Coronary artery (tissue), 2 donors: ENCODE measurements around the gene TIMP1.

Source experiments
- DNase-seq: peaks from one replicate; pipeline ENCODE4 v3.0.0-alpha.2; 2017; ENCODE audit warnings: low spot score
- H3K27ac ChIP-seq, 2 donors: fragments of 200-600 bp; sonication (generic); one replicate each; pipeline ENCODE4 v1.5.1; 2016 to 2019
- H3K4me3 ChIP-seq: fragments of 200-600 bp; sonication (generic); 2 replicates; pipeline ENCODE4 v1.5.1; 2016; ENCODE audit warnings: mild to moderate bottlenecking, moderate library complexity
- TF ChIP-seq, protein P1 (sequence below): fragments of 200-600 bp; sonication (generic); IDR thresholded peaks from one replicate; pipeline ENCODE4 v1.5.1; 2019; ENCODE audit warnings: antibody characterized with exemption

Gene TIMP1

DNA sequence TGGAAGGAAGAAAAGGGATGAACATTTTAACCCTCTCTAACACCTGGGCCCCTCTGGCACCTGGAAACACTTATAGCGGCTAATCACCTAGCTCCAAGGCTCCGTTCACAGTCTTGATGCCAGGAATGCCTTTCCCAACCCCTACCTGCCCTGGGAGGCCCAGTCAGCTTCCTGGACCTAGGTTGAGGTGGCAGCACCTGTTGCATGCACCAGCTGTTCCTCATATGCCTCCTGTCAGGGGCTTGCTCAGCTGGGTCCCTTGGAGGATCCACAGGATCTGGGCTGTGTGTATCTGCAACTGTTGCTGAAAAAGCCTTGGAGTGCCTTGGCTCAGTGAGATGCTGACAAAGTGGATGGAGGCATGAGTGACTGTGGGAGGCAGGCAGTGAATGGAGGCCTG lies 43.1 kb downstream of the TIMP1 start:
- DNase-seq, result no peak
- no peak overlapping the region for H3K27ac ChIP-seq
- TF ChIP-seq, protein P1, sequence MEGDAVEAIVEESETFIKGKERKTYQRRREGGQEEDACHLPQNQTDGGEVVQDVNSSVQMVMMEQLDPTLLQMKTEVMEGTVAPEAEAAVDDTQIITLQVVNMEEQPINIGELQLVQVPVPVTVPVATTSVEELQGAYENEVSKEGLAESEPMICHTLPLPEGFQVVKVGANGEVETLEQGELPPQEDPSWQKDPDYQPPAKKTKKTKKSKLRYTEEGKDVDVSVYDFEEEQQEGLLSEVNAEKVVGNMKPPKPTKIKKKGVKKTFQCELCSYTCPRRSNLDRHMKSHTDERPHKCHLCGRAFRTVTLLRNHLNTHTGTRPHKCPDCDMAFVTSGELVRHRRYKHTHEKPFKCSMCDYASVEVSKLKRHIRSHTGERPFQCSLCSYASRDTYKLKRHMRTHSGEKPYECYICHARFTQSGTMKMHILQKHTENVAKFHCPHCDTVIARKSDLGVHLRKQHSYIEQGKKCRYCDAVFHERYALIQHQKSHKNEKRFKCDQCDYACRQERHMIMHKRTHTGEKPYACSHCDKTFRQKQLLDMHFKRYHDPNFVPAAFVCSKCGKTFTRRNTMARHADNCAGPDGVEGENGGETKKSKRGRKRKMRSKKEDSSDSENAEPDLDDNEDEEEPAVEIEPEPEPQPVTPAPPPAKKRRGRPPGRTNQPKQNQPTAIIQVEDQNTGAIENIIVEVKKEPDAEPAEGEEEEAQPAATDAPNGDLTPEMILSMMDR, result no peak
- no peak overlapping the region for H3K4me3 ChIP-seq

DNA sequence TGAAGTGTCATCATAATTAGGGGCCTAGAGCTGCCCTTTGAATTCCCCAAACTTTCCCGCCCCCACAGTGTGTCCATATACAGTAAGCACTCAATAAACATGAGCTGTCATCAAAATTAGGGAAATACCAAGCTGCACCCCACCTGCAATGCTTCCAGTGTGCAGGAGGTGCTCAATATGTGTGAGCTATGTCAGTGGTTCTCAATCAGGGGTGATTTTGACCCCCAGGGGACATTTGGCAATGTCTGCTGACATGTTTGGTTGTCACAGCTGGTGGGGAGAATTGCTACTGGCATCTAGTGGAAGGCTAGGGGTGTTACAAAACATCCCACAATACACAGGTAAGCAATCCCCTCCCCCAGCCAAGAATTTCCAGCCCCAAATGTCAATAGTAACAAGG lies 46.7 kb downstream of the TIMP1 start:
- DNase-seq, result no peak
- TF ChIP-seq, protein P1, result no peak
- H3K4me3 ChIP-seq, result peak overlapping the region; percentile 18
- no peak overlapping the region for H3K27ac ChIP-seq

DNA sequence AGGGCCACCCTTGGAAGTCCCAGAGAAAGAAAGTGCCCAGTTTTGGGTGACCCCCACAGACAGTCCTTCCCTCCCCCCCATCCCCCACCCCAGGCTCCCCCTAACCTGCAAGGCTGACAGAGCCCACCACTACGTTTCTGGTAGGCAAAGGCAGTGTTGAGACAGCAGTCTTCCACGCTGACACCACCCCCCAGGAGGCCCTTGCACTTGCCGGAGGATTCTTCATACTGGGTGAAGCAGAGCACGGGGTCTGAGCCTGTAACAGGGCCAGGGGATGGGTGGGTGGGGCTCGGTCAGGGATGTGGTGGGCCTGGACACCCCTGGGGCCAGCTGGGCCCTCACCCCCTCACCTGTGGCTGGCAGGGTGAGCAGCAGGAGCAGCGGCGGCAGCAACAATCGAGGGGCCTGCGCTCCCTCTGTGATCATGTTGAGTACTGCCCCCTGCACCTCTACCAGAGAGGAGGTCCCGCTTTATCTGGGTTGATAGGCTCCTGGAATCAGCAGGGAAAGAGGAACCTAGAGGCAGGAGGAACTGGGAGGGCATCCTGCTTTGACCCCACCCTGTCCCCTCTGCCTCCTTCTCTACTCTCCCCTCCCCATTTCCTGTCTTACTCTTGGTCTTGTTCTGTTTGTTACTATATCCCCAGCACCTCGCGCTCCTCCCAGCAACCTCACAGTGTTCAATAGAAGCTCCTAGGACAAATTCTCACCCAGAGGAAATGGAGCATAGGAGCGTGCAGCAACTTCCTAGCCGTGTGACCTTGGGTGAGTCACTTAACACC lies 47.4 kb downstream of the TIMP1 start, which contains the start of gene CFP:
Gene CFP, minus strand, starts transcription at position 512 of the 782 bp plus-strand sequence. Its CDS starts 86 bp downstream, at position 426.
- Histone ChIP-seq H3K4me3 (peak within 1 kb of the TSS; percentile 18), H3K27ac (no peak within 1 kb of the TSS)
- no peak for DNase-seq
- TF ChIP-seq, protein P1, result no peak

DNA sequence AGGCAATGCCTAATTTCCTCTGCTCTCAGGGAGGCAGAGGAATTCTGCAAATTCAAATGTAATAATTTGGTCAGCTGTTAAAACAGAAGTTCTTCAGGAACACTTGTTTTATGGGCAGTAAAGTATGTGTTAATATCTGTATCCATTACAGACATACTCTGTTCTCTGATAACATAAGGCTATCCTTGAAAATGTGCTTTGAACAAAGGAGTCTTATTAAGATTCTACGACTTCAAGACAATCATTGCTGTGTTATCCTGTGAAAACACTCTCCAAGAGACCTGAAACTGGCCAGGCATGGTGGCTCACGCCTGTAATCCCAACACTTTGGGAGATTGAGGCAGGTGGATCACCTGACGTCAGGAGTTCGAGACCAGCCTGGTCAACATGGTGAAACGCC lies 49.4 kb downstream of the TIMP1 start:
- Histone ChIP-seq H3K27ac (no peak overlapping the region), H3K4me3 (no peak overlapping the region)
- no peak for DNase-seq
- TF ChIP-seq, protein P1, result no peak

DNA sequence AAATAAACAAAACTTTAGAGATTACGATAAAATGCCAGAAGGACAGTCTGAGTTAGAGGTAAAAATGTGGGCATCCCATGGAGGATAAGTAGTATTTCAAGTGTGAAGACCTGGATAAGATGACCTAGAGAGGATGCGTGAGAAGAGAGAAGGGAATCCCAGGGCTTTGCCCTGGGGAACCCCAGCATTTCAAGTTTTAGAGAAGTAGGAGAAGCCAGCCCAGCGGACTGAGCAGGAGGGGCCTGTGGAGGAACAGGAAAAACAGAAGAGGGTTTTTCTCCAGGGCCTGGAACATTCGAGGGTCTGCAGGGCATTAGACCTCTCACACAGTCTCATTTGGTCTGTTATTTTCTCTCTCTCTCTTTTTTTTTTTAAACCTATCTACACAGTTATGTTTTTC lies 50.4 kb downstream of the TIMP1 start:
- no peak for DNase-seq
- no peak overlapping the region for H3K4me3 ChIP-seq
- TF ChIP-seq, protein P1, result no peak
- H3K27ac ChIP-seq, result no peak overlapping the region

DNA sequence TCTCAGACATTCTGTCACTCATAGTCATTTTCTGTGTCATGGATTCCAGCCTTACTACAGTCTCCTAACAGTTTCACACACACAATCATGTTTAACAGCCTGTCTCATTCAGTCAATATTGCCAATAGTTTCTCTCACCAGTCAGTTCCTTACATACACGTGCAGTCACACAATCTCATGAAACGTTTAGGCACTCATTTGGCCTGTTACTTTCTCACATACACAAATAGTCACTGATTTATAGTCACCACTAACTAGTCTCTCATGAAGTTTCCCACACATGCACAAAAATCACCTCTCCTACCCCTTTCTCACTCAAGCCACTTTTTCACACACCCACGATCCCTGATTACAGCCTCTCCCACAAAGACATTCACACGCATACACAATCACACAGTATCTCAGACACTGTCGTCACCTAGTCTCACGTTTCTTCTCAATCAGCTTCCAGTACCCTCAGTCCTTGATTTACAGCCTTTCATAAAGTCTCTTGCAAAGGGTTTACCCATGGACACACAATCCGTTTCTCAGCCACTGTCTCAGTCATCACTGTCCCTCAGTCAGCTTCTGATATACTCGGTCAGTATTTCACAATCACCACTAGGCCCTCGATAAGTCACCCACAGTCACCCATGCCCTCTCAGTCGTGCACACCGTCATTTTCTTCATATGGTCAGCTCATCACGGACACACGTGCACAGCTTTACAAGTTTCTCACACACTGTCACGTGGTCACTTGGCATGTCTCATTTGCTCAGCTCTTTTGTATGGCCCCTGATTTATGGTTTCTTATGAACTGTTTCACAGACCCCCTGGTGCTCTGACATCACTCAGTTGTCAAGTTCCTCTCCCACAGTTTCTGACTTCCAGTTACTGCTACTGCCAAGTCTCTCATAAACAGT lies 51.7 kb downstream of the TIMP1 start:
- TF ChIP-seq, protein P1, result no peak
- no peak for DNase-seq
- Histone ChIP-seq H3K27ac (no peak overlapping the region), H3K4me3 (no peak overlapping the region)
